Stimulated activated naive CD8-positive, alpha-beta T cell treated with anti-CD3 and anti-CD28 coated beads, Interleukin-15, amount 100 ng/mL, for 72 hours (primary cell): Measurements from ENCODE around the gene RPL10A.

Experiments
- ATAC-seq: fragments of 150-1000 bp; cut with Tn5 transposase; 2 replicates; pipeline ENCODE4 v1.10.0; 2021; ENCODE audit warnings: mild to moderate bottlenecking, moderate library complexity
- DNase-seq, 2 donors: peaks; one replicate each; pipeline ENCODE4 v3.0.0; 2021 to 2022
- H3K27ac Mint-ChIP-seq, 2 donors: one replicate each; pipeline ENCODE4 v1.8.0; 2022; ENCODE audit warnings: mild to moderate bottlenecking in 2 of 2, mixed read lengths in 2 of 2, moderate library complexity in 2 of 2
- H3K27me3 Mint-ChIP-seq: one replicate; pipeline ENCODE4 v1.8.0; 2022; ENCODE audit warnings: mixed read lengths
- H3K4me1 Mint-ChIP-seq: one replicate; pipeline ENCODE4 v1.8.0; 2022; ENCODE audit warnings: mild to moderate bottlenecking, mixed read lengths
- H3K4me3 Mint-ChIP-seq, 2 donors: one replicate each; pipeline ENCODE4 v1.8.0; 2022; ENCODE audit warnings: mild to moderate bottlenecking in 2 of 2, mixed read lengths in 2 of 2, moderate library complexity in 1 of 2
- H3K9me3 Mint-ChIP-seq, 2 donors: one replicate each; pipeline ENCODE4 v1.8.0; 2022; ENCODE audit warnings: mixed read lengths in 2 of 2

The RPL10A gene

DNA sequence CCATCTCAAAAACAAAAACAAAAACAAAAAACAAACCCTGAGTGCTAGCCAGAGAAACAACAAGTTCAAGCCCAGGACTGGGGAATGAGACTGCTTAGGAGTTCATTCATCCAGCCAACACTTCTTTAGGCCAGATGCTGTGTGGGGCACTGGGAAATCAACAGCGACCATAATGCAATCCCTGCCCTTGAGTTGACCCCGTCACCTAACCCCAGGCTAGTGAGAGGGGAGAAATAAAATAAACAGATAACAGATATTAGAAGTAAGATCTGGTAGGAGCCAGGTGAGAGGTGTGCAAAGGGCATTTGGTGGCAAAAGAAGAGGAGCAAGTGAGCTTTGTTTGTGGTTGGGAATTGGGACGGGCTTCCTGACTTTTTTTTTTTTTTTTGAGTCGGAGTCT lies 4.9 kb upstream of the RPL10A start:
- Mint-ChIP-seq H3K9me3 (no peaks in the 10 kb centered on the region), H3K27me3 (no peaks in the 10 kb centered on the region), H3K4me3 (no peak overlapping the region), H3K27ac (no peak overlapping the region), H3K4me1 (peaks cover 14% of the 10 kb centered on the region)
- ATAC-seq = no peak
- no peak for DNase-seq

DNA sequence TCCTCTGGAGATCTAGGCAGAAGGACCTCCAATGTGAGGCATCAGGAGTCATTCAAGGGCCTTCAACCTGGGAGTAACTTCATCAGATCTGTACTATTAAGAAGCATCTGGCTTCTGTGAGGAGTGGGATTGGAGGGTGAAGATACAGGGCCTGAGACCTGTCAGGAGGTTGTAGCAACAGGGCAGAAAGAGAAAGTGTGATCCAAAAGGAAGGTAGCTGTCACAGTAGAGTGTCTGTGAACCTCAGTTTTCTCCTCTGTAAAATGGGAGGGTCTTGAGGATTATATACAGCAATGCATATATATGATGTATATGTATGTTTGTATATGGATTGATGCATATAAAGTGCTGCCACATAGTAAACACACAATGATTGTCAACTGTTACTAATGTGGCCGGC lies 2.6 kb upstream of the RPL10A start:
- no peak overlapping the region for H3K4me3 Mint-ChIP-seq
- no peak overlapping the region for H3K27ac Mint-ChIP-seq
- no peak for ATAC-seq
- no peaks in the 10 kb centered on the region for H3K9me3 Mint-ChIP-seq
- no peaks in the 10 kb centered on the region for H3K27me3 Mint-ChIP-seq
- peaks cover 31% of the 10 kb centered on the region for H3K4me1 Mint-ChIP-seq
- DNase-seq = no peak

DNA sequence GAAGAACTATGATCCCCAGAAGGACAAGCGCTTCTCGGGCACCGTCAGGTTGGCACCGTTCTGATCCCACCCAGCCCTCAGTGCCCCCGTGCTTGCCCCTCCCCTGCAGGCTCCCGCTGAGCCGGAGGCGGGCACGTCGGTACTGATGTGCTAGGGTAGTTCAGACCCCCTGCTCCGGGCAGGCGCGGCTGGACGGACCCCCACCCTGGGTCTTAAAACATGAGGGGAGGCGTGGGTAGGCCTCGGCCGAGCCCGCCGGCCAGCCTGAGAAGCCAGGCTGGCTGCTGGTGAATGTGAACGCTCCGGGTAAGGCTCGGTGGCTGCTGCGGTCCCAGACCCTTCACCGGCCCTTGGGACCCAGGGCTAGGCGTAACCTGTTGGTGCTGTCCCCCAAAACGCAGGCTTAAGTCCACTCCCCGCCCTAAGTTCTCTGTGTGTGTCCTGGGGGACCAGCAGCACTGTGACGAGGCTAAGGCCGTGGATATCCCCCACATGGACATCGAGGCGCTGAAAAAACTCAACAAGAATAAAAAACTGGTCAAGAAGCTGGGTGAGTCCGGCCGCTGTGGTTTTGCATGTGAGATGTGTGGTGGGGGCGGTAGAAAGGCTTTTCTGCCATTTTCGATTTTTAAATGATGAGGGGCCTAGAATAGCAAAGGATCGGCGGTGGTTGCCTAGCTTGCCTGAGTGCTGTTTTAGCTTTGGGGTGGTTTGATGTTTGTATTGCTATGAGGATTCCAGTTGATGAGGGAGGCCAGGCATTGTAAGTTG lies 964 bp downstream of the RPL10A start:
- H3K27me3 Mint-ChIP-seq = no peaks in the 10 kb centered on the region
- H3K4me1 Mint-ChIP-seq = peaks cover 66% of the 10 kb centered on the region
- peak overlapping the region; percentile 99 to 100 for H3K27ac Mint-ChIP-seq
- ATAC-seq (peak; percentile 8), DNase-seq (no peak)
- no peaks in the 10 kb centered on the region for H3K9me3 Mint-ChIP-seq
- peak overlapping the region; percentile 91 to 98 for H3K4me3 Mint-ChIP-seq

DNA sequence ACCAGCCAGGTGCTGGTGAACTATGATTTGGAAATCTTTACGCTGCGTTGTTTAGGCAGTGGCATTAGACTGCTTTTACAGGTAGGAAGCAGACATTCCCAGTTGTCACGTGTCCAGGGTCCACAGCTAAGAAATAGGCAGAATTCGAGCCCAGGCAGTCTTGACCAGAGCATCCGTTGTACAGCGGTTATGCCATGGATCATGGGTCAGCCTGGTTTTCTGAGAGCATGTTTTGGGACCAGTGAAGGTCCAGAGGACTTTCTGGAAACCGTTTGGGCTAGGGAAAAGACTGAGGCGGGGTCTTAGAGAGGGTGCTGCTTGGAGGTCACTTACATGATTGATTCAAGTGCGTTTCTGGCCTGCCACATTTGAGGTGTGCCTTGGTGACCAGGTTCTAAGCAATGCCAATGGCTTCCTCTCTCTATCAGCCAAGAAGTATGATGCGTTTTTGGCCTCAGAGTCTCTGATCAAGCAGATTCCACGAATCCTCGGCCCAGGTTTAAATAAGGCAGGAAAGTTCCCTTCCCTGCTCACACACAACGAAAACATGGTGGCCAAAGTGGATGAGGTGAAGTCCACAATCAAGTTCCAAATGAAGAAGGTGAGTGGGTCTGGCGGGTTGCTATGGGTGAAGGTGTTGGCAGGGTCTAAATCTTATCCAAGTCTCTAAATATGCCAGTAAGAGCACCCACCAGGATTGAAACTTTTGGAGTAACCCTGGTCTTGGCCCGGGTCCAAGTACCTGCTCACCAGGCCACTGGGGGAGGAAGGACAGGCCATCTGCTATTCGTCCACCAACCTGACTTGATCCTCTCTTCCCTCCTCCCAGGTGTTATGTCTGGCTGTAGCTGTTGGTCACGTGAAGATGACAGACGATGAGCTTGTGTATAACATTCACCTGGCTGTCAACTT lies 1.8 kb downstream of the RPL10A start:
- Mint-ChIP-seq H3K9me3 (no peaks in the 10 kb centered on the region), H3K27me3 (no peaks in the 10 kb centered on the region), H3K27ac (peak overlapping the region; percentile 99 to 100), H3K4me3 (peak overlapping the region; percentile 91 to 98), H3K4me1 (peaks cover 67% of the 10 kb centered on the region)
- ATAC-seq = no peak
- DNase-seq = no peak

DNA sequence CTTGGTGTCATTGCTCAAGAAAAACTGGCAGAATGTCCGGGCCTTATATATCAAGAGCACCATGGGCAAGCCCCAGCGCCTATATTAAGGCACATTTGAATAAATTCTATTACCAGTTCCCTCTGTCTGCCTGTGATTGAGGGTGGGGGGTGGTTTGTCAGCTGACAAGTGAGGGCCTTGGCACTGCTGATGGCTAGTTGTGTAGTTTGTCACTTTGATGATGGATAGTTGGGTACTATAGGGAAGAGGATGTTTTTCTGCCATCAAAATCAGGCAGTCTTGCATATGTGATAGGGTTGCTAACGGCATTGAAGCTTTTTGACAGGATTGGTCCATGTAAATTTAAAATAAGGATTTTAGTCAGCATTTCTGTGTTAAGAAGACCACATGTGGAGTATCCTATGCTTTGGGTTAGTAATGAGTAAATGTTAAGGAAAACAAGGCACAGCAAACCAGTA lies 2.5 kb downstream of the RPL10A start:
- DNase-seq (no peak), ATAC-seq (no peak)
- Mint-ChIP-seq H3K27me3 (no peaks in the 10 kb centered on the region), H3K9me3 (no peaks in the 10 kb centered on the region), H3K4me3 (peak overlapping the region; percentile 91 to 98), H3K27ac (peak overlapping the region; percentile 64 to 100), H3K4me1 (peaks cover 71% of the 10 kb centered on the region)

DNA sequence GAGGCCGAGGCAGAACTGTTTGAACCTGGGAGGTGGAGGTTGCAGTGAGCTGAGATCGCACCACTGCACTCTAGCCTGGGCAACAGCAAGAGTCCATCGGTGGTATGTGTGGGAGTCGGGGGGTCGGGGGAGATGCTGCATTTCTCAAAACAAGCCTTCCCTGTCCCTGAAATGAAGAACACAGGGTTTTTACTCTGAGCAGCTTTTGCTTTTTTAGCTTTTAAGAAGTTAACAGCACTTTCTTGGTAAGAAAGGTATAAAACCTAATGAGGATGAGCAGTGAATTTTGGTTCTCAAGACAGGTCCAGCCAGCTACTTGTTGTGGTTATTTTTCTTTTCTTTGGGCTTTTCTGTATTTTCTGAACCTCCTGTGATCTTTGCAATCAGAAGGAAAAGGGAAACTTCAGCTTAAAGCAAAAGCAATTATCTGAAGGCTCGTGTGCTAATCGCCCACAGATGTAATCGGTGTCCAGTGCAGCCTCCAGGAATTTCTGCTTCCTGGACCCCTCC lies 3.7 kb downstream of the RPL10A start:
- no peak for DNase-seq
- Mint-ChIP-seq H3K27ac (peak overlapping the region; percentile 13 to 100), H3K9me3 (no peaks in the 10 kb centered on the region), H3K4me3 (peak overlapping the region; percentile 91 to 98), H3K27me3 (no peaks in the 10 kb centered on the region), H3K4me1 (peaks cover 82% of the 10 kb centered on the region)
- ATAC-seq = no peak

DNA sequence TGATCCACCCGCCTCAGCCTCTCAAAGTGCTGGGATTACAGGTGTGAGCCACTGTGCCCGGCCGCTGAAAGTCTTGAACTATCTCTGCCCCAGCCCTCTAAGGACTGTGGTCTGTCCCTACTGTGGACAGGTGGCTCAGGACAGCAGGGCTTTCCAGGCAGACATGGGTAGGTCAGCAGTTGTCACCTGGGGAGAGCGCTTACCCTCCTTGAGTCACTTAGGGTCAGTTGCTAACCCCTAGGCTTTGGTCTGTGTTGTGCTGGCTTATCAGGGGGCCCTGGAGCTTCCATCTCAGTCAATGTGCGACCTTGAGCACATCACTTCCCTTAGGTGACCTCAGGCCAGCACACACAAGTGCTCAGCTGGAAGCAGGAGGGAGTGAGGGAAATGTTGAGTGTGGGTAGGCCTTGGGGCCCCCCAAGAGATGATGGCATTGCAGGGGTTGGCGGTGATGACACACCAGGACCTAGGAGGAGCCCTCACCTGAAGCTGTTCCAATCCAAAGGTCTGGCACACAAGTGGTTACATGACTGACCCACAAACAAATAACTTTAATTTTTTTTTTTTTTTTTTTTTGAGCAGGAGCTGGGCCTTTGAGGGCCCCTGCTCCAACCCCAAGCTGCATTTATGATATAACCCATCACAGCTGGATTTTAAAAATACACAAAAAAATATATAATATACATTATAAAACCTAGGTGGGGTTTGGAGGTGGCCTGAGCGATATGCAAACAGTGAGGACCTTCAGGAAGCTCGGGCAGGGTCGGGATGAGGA lies 5.1 kb downstream of the RPL10A start:
- Mint-ChIP-seq H3K27me3 (no peaks in the 10 kb centered on the region), H3K4me3 (peak overlapping the region in 1 of 2 donors; percentile 58), H3K4me1 (peaks cover 70% of the 10 kb centered on the region), H3K9me3 (no peaks in the 10 kb centered on the region), H3K27ac (peak overlapping the region in 1 of 2 donors; percentile 85)
- ATAC-seq (no peak), DNase-seq (no peak)

DNA sequence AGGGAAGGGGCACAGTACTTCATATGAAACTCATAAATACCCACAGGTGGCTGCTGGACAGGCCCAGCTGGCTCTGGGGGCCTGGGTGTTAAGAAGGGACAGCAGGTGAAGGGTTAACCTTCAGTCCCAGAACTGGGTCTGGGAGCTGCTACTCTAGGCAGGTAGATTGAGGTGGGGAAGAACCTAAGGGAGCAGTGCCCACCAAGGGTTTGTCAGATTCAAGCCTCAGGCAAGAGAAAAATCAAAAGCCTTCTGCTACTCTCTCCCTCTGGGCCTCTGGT lies 5.6 kb downstream of the RPL10A start:
- Mint-ChIP-seq H3K4me1 (peaks cover 70% of the 10 kb centered on the region), H3K9me3 (no peaks in the 10 kb centered on the region), H3K27ac (peak overlapping the region in 1 of 2 donors; percentile 49), H3K27me3 (no peaks in the 10 kb centered on the region), H3K4me3 (no peak overlapping the region)
- ATAC-seq (no peak), DNase-seq (no peak)

DNA sequence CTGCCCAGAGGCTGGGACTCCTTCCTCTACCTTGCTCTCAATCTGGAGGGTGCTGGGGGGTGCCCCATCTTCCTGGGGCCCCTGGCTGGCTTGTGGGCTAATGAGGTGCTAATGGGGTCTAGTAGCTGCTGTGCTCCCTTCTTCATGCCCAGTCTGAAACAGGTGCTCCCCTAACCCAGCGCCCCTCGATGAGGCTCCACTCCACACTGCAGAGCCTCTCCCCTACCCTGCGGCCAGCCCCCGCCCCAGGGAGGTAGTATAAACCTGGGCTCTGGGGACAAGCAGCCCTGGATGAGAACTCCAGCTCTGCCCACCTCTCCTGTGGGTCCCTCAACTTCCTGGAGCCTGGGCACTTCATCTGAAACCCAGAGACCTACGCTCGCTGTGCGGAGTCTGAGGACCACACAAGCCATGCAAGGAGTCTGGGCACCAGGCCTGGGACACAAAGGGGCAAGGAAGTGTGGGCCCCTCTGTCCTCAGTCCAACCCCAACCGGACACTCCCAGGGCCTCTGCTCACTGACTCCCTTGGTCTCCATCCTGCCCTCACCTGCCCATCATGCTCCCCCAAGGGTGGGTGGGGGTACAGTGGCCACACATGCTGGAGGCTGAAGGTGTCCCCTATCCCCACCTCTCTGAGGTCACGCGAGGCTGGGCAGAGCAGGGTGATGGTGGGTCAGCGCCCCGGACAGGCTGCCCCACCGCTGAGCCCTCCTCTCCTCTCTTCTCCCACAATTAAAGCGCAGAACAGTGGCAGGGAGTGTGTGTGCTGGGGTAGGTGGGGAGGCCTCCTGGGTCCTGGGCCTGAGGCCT lies 6.1 kb downstream of the RPL10A start:
- DNase-seq (no peak), ATAC-seq (peak; percentile 32)
- H3K27me3 Mint-ChIP-seq = no peaks in the 10 kb centered on the region
- peaks cover 67% of the 10 kb centered on the region for H3K4me1 Mint-ChIP-seq
- H3K27ac Mint-ChIP-seq = peak overlapping the region in 1 of 2 donors; percentile 49
- no peaks in the 10 kb centered on the region for H3K9me3 Mint-ChIP-seq
- H3K4me3 Mint-ChIP-seq = no peak overlapping the region

DNA sequence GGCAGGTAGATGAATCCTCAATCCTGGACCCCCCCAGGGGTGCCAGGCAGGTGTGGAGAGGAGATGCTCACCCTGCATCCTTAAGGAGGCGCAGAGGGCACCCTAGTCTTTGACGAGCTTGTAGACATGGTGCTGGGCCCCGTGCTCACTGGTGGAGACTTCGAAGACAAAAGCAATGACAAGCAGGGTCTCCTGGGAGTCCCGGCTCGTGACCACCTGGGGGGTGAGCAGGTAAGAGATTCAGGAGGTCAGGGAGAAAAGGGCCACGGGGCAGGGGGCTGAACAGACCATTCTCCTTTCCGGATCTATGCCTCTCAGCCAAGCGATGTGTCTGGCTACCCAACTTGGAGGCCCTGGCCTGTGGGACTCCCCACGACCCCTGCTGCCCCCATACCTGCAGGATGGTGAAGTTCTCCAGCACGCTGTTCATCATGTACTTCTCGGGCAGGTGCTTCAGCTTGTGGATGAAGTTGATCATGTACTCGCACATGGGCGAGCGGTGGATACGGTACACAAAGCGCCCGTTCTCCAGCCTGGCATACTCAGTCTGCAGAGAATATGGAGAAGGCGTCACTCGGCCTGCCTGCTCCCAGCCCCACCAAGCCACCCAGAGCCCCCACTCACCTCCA lies 6.9 kb downstream of the RPL10A start:
- H3K27ac Mint-ChIP-seq = peak overlapping the region in 1 of 2 donors; percentile 44
- no peak overlapping the region for H3K4me3 Mint-ChIP-seq
- peaks cover 60% of the 10 kb centered on the region for H3K4me1 Mint-ChIP-seq
- ATAC-seq (peak; percentile 5), DNase-seq (no peak)
- H3K9me3 Mint-ChIP-seq = no peaks in the 10 kb centered on the region
- H3K27me3 Mint-ChIP-seq = no peaks in the 10 kb centered on the region

DNA sequence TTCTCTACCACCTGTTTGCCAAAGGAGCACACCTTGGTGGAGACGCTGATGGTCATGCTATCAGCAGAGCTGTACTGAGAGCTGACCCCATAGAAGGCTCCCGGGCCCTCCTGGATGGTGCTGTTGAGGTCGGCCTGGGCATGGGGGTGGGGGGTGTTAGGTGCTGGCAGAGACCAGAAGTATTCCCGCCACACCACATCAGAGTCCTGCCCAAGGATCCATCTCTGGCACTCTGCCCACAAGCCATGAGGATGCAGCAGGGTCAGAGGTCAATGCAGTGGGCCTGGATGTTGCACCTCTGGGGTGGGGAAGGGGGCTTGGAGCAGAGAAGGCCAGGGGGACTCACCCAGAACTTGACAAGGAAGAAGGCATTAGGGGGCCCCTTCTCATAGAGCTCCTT lies 7.4 kb downstream of the RPL10A start:
- Mint-ChIP-seq H3K4me1 (peaks cover 54% of the 10 kb centered on the region), H3K27me3 (no peaks in the 10 kb centered on the region), H3K9me3 (no peaks in the 10 kb centered on the region), H3K4me3 (no peak overlapping the region), H3K27ac (no peak overlapping the region)
- ATAC-seq (peak; percentile 2), DNase-seq (no peak)

DNA sequence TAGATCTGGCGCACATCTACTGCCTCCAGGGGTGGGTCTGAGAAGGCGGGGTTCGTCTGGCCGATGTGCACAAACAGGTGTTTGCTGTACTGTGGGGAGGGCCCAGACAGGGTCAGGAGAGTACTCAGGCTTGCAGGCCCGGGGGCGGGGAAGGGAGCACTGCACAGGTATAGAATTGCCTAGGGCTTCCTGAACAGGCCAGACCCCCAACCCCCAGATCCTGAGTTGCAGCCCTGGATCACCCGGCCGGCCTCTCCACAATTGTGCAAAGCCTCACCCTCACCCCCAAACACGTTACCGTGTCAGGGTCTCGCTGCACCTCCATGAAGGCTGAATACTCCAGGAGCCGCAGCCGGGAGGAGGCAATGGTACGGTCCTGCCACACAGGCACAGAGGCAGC lies 7.8 kb downstream of the RPL10A start:
- Mint-ChIP-seq H3K4me3 (no peak overlapping the region), H3K4me1 (peaks cover 50% of the 10 kb centered on the region), H3K27me3 (no peaks in the 10 kb centered on the region), H3K9me3 (no peaks in the 10 kb centered on the region), H3K27ac (no peak overlapping the region)
- DNase-seq (no peak), ATAC-seq (peak; percentile 18)

DNA sequence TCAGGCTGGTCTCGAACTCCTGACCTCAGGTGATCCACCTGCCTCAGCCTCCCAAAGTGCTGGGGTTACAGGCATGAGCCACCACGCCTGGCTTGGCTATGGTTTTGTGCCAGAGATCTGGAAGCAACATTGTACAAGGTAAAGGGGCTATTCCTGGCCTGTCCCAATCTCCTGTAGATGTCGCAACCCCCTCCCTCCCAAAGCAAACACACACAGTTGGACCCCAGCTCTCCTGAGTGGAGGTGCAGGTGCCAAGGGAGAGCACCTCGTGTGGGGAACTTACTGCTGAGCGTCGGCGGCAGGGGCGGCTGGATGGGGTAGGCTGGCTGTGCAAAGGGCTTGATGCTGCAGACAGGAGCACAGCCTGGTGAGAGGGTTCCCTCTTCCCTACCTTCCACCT lies 8.8 kb downstream of the RPL10A start:
- H3K27ac Mint-ChIP-seq = peak overlapping the region in 1 of 2 donors; percentile 37

DNA sequence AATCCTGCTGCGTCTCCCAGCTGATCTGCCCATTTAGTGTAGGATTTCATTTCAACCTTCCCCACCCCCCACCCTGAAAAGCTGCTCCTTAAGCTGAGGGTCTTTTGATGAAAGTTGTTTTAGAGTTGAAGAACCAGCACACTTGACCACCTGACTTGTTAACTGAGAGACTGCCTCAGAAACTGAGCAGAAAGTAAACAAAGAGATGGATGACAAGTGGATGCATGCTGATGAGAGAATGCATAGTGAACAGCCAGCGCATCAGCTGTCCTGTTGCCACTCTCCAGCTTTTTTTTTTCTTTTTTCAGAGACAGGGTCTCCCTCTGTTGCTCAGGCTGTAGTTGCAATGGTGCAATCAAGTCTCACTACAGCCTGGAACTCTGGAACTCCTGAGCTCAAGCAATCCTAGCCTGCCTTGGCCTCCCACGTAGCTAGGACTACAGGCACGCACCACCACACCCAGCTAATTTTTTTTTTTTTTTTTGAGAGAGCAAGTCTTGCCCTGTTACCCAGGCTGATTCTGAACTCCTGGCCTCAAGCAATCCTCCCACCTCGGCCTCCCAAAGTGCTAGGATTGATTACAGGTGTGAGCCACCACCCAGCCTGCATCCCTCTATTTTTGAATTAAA lies 9.5 kb downstream of the RPL10A start:
- Mint-ChIP-seq H3K27ac (peak overlapping the region in 1 of 2 donors; percentile 37), H3K9me3 (no peaks in the 10 kb centered on the region)

More for the DNA sequence above, 8.8 kb downstream of the RPL10A start:
- no peaks in the 10 kb centered on the region for H3K27me3 Mint-ChIP-seq
- ATAC-seq (no peak), DNase-seq (no peak)
- peaks cover 40% of the 10 kb centered on the region for H3K4me1 Mint-ChIP-seq
- no peaks in the 10 kb centered on the region for H3K9me3 Mint-ChIP-seq
- H3K4me3 Mint-ChIP-seq = no peak overlapping the region

More for the DNA sequence above, 9.5 kb downstream of the RPL10A start:
- DNase-seq = no peak
- ATAC-seq = no peak
- Mint-ChIP-seq H3K27me3 (no peaks in the 10 kb centered on the region), H3K4me3 (no peak overlapping the region), H3K4me1 (peaks cover 34% of the 10 kb centered on the region)
